Measurements from ENCODE around the gene NKD1. TPM values are rescaled to one million over a fixed set of nuclear protein-coding genes. Genes with fewer than 3 reads are reported as not detected.

Gene NKD1
- total and polyA plus RNA-seq, 9 donors, result 2.5 to 72.1 (median 12.7) TPM

DNA sequence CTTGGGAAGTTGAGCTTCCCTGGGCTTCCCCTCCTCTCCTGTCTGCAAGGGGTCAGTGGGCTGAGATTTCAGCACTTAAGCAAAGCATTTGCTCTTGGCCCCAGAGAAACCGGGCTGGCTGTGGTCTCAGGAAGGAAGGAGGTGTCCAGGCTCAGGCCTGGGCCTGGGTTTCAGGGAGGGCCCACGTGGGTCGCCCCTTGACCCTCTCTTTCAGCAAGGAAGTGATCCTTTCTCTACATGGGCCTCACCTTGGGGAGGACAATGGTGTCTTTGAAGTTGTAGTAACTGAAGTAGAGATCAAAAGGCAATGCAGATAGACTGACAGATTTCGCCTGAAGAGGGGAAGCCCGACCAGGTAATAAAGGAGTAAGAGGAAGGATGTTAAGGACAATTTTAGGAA lies 147.9 kb downstream of the NKD1 start:
- intact Hi-C loops (cut with DNase I), result no loop called here
- 74 to 78% (median 77%) methylated on average over 5 of the region's 5 CpGs for WGBS, 3 donors
- no peak overlapping the region for H3K27ac ChIP-seq
- H3K36me3 ChIP-seq, result no peaks in the 10 kb centered on the region
- TF ChIP-seq, protein P1, sequence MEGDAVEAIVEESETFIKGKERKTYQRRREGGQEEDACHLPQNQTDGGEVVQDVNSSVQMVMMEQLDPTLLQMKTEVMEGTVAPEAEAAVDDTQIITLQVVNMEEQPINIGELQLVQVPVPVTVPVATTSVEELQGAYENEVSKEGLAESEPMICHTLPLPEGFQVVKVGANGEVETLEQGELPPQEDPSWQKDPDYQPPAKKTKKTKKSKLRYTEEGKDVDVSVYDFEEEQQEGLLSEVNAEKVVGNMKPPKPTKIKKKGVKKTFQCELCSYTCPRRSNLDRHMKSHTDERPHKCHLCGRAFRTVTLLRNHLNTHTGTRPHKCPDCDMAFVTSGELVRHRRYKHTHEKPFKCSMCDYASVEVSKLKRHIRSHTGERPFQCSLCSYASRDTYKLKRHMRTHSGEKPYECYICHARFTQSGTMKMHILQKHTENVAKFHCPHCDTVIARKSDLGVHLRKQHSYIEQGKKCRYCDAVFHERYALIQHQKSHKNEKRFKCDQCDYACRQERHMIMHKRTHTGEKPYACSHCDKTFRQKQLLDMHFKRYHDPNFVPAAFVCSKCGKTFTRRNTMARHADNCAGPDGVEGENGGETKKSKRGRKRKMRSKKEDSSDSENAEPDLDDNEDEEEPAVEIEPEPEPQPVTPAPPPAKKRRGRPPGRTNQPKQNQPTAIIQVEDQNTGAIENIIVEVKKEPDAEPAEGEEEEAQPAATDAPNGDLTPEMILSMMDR (IDR thresholded peaks at IDR 0.05), result no peak
- no peak for TF ChIP-seq EP300 (IDR thresholded peaks at IDR 0.05)
- TF ChIP-seq POLR2A (IDR thresholded peaks at IDR 0.05), result no peak
- no peak overlapping the region for H3K4me3 ChIP-seq
- H3K4me1 ChIP-seq (ENCODE audit: insufficient read depth), result peaks cover 10% of the 10 kb centered on the region
- DNase-seq, result no peak
- no peaks in the 10 kb centered on the region for H3K9me3 ChIP-seq
- no peaks in the 10 kb centered on the region for H3K27me3 ChIP-seq

DNA sequence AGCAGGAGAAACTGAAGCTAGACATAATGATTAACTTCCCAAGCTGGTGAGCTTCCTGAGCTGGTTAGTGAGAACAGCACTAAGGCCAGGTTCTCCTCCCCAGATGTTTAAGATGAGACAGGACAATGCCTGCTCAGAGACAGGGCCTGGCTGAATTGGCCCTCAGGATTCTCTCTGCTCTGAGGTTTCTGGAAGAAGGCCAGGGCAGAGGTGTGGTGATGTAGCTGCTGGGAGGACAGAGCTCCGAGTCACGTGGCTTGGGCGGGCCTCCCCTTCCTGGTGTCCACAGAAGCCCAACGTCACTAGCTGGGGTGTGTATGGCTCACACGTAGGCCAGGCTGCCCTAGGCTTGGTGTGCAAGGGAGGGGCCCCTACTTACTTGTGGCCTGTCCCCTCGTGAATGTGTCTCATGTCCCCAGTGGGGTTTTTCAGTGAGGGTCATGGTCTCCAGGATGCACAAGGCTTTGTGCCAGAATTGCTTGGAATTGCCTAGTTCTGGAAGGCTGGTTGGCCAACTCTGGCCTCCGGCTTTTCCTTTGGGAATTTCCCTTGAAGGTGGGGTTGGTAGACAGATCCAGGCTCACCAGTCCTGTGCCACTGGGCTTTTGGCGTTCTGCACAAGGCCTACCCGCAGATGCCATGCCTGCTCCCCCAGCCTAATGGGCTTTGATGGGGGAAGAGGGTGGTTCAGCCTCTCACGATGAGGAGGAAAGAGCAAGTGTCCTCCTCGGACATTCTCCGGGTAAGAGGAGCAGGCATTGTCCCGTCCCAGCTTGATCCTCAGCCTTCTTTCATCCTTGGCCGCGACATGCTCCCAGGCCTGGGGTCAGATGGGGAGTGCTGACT lies 148.6 kb downstream of the NKD1 start:
- intact Hi-C loops (cut with DNase I), result no loop called here
- Histone ChIP-seq H3K9me3 (no peaks in the 10 kb centered on the region), H3K27ac (no peak overlapping the region), H3K27me3 (no peaks in the 10 kb centered on the region), H3K4me3 (no peak overlapping the region), H3K4me1 (ENCODE audit: insufficient read depth) (peaks cover 10% of the 10 kb centered on the region), H3K36me3 (no peaks in the 10 kb centered on the region)
- 64 to 75% (median 70%) methylated on average over 15 of the region's 15 CpGs for WGBS, 3 donors
- no peak for TF ChIP-seq POLR2A (IDR thresholded peaks at IDR 0.05)
- no peak for TF ChIP-seq EP300 (IDR thresholded peaks at IDR 0.05)
- DNase-seq, result peak; percentile 43 to 63 (median 51)

DNA sequence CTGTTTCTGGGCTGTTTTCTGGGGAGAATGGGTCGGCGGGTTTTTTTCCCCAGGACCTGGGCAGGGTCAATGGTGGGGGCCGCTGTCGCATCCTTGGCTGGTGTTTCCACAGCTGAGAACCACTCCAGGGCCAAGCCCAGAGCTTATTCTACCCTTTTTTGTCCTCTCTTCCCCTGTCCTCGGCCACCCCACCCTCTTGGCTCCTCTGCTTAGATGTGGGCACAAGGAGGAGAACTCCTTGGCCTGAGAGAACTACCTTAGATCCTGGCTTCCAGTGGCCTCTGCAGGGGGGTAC lies 149.2 kb downstream of the NKD1 start:
- peaks cover 10% of the 10 kb centered on the region for H3K4me1 ChIP-seq (ENCODE audit: insufficient read depth)
- DNase-seq, result no peak
- H3K9me3 ChIP-seq, result no peaks in the 10 kb centered on the region
- H3K4me3 ChIP-seq, result no peak overlapping the region
- intact Hi-C loops (cut with DNase I), result no loop called here
- no peaks in the 10 kb centered on the region for H3K27me3 ChIP-seq
- 95 to 99% (median 96%) methylated on average over 5 of the region's 5 CpGs for WGBS, 3 donors
- peak overlapping the region in 1 of 2 donors; percentile 40 for H3K27ac ChIP-seq
- TF ChIP-seq, protein P1 (IDR thresholded peaks at IDR 0.05), result no peak
- no peak for TF ChIP-seq EP300 (IDR thresholded peaks at IDR 0.05)
- TF ChIP-seq POLR2A (IDR thresholded peaks at IDR 0.05), result no peak
- no peaks in the 10 kb centered on the region for H3K36me3 ChIP-seq

- intact Hi-C loops (cut with DNase I), result no loop called here
- peak in 2 of 5 donors; percentile 25 to 40 for DNase-seq
- H3K27ac ChIP-seq, result peak overlapping the region in 1 of 2 donors; percentile 40
Observed at GRCh38 chr16:50697881-50698767, 149.9 kb downstream of the NKD1 start.

More at GRCh38 chr16:50697881-50698767, 149.9 kb downstream of the NKD1 start:
- TF ChIP-seq POLR2A (IDR thresholded peaks at IDR 0.05) (no peak), EP300 (IDR thresholded peaks at IDR 0.05) (no peak)
- TF ChIP-seq, protein P1 (IDR thresholded peaks at IDR 0.05), result no peak
- Histone ChIP-seq H3K4me1 (ENCODE audit: insufficient read depth) (peaks cover 6% of the 10 kb centered on the region), H3K9me3 (no peaks in the 10 kb centered on the region), H3K4me3 (peak overlapping the region; percentile 15), H3K36me3 (no peaks in the 10 kb centered on the region), H3K27me3 (no peaks in the 10 kb centered on the region)
- 24 to 39% (median 26%) methylated on average over 19 of the region's 19 CpGs for WGBS, 3 donors

Other genes starting within 250 kb of the NKD1 start
- 10 to 100 TPM; 30.0 to 58.7 (median 53.5) TPM for gene BRD7, start 179.4 kb upstream of the NKD1 start, total RNA-seq
- gene BRD7, start 179.4 kb upstream of the NKD1 start, polyA plus RNA-seq, result 10 to 100 TPM; 33.9 to 75.1 TPM
- 1 to 10 TPM in 2 of 7 donors, under 1 TPM in 5; 0.48 to 1.3 (median 0.82) TPM for gene SNX20, start 132.9 kb downstream of the NKD1 start, total RNA-seq
- gene SNX20, start 132.9 kb downstream of the NKD1 start, polyA plus RNA-seq, result 1 to 10 TPM in 1 of 2 donors, under 1 TPM in 1; 0.38 to 2.7 TPM
- 1 to 10 TPM in 6 of 7 donors, under 1 TPM in 1; 0.88 to 1.5 (median 1.1) TPM for gene NOD2, start 145.2 kb downstream of the NKD1 start, total RNA-seq
- gene NOD2, start 145.2 kb downstream of the NKD1 start, polyA plus RNA-seq, result 1 to 10 TPM in 1 of 2 donors, under 1 TPM in 1; 0.53 to 1.4 TPM
- gene CYLD, start 193.7 kb downstream of the NKD1 start, total RNA-seq, result 10 to 100 TPM; 26.7 to 39.3 (median 38.6) TPM
- 10 to 100 TPM; 11.2 to 57.6 TPM for gene CYLD, start 193.7 kb downstream of the NKD1 start, polyA plus RNA-seq